ENCODE data around the gene SLC15A1.

SLC15A1 gene

GRCh38 chr13:98731925-98732324 is 20.5 kb downstream of the SLC15A1 start:
- TF ChIP-seq, protein P1, sequence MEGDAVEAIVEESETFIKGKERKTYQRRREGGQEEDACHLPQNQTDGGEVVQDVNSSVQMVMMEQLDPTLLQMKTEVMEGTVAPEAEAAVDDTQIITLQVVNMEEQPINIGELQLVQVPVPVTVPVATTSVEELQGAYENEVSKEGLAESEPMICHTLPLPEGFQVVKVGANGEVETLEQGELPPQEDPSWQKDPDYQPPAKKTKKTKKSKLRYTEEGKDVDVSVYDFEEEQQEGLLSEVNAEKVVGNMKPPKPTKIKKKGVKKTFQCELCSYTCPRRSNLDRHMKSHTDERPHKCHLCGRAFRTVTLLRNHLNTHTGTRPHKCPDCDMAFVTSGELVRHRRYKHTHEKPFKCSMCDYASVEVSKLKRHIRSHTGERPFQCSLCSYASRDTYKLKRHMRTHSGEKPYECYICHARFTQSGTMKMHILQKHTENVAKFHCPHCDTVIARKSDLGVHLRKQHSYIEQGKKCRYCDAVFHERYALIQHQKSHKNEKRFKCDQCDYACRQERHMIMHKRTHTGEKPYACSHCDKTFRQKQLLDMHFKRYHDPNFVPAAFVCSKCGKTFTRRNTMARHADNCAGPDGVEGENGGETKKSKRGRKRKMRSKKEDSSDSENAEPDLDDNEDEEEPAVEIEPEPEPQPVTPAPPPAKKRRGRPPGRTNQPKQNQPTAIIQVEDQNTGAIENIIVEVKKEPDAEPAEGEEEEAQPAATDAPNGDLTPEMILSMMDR (IDR thresholded peaks at IDR 0.05; ENCODE audit: control insufficient read depth, insufficient read depth, low read depth, low read length, missing control alignments), result no peak
- no peak for DNase-seq (ENCODE audit: low read depth)
- H3K4me3 ChIP-seq (ENCODE audit: control insufficient read depth, low read depth, low read length), result no peak overlapping the region

- no peak overlapping the region for H3K4me3 ChIP-seq (ENCODE audit: control insufficient read depth, low read depth, low read length)
- TF ChIP-seq, protein P1 (IDR thresholded peaks at IDR 0.05; ENCODE audit: control insufficient read depth, insufficient read depth, low read depth, low read length, missing control alignments), result no peak
- no peak for DNase-seq (ENCODE audit: low read depth)
Measured at GRCh38 chr13:98731038-98731437, 21.4 kb downstream of the SLC15A1 start.

- H3K4me3 ChIP-seq (ENCODE audit: control insufficient read depth, low read depth, low read length), result no peak overlapping the region
- TF ChIP-seq, protein P1 (IDR thresholded peaks at IDR 0.05; ENCODE audit: control insufficient read depth, insufficient read depth, low read depth, low read length, missing control alignments), result no peak
- no peak for DNase-seq (ENCODE audit: low read depth)
Measured at GRCh38 chr13:98730441-98730840, 22.0 kb downstream of the SLC15A1 start.

DNA sequence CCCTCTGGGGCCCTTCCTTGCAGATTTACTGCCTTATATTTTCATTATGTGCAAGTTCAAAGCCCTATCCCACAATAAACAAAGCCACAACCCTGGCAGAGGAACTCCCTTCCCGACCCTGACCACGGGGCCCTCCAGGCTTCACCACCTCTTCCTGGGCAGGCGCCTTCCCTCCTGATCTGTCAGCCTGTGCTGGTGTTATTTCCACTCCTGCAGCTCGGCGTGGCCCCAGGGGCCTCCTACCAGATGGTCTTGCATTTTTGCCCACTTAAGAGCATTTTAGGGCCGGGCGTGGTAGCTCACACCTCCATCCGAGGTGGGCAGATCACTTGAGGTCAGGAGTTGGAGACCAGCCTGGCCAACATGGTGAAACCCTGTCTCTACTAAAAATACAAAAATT is 22.8 kb downstream of the SLC15A1 start:
- no peak for DNase-seq (ENCODE audit: low read depth)
- TF ChIP-seq, protein P1 (IDR thresholded peaks at IDR 0.05; ENCODE audit: control insufficient read depth, insufficient read depth, low read depth, low read length, missing control alignments), result no peak

DNA sequence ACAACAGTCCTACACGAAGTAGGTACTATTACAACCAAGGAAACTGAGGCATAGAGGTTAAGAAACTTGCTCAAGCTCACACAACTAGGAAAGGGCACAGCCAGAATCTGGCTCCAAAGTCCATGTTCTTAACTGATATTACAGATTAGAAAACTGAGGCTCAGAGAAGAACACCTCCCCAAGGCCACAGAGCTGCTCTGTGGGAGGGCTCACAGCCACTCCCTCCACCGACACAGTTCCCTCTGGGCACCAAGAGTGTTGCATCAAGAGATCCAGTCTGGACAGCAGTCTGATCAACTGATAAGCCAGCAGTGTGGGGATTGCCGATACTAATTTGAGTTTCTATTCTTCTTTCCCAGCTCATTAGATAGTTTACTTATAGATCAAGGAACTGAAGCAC is 29.5 kb downstream of the SLC15A1 start:
- DNase-seq (ENCODE audit: low read depth), result no peak
- H3K4me3 ChIP-seq (ENCODE audit: control insufficient read depth, low read depth, low read length), result no peak overlapping the region
- TF ChIP-seq, protein P1 (IDR thresholded peaks at IDR 0.05; ENCODE audit: control insufficient read depth, insufficient read depth, low read depth, low read length, missing control alignments), result no peak

More for the DNA sequence above, 22.8 kb downstream of the SLC15A1 start:
- no peak overlapping the region for H3K4me3 ChIP-seq (ENCODE audit: control insufficient read depth, low read depth, low read length)

DNA sequence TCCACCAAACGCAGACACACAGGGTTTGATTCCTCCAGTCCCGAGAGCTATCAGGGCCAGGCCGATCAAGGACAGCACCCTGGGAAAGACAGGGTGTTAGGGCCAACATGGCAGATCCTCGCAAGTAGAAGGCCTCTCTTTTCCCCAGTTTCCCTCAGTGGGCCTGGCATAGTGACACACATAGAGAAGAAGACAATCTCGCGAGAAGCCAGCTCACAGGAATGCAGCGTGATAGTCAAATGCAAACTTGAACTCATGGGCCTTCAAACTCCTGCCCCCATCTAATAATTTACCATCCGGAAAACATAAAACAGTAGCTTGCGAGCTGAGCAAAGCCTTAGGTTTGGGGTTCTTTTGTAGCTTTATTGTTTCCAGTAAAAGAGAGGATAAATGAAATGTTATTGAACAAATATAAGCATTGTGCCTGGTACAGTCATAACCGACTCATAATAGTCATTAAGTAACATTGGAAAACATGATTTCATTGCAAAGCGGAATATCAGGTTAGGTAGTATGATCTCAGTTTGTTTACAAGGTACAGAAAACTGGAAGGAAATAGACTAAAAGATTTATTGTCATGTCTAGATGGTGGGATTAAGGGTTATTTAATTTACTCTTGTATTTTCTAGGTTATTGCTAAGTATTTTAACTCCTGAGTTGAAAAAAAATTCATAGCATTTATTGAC is 30.5 kb downstream of the SLC15A1 start:
- TF ChIP-seq, protein P1 (IDR thresholded peaks at IDR 0.05; ENCODE audit: control insufficient read depth, insufficient read depth, low read depth, low read length, missing control alignments), result no peak
- DNase-seq (ENCODE audit: low read depth), result no peak
- no peak overlapping the region for H3K4me3 ChIP-seq (ENCODE audit: control insufficient read depth, low read depth, low read length)
